Sciatic nerve (tissue), 2 donors: ENCODE data around the gene MYO19. TPM values are rescaled to one million over a fixed set of nuclear protein-coding genes. Genes with fewer than 3 reads are reported as not detected.
"Not testable (repeated sequence)": the region's sequence is repeated elsewhere in the genome, so short reads cannot be mapped to it uniquely, and the experiment has no call there.

ENCODE experiments used
- ATAC-seq: fragments of 200-7000 bp; cut with Tn5 transposase; one replicate; pipeline ENCODE4 v1.9.1; 2020; ENCODE audit warnings: mild to moderate bottlenecking, moderate library complexity
- DNase-seq: peaks from one replicate; pipeline ENCODE4 v3.0.0-alpha.2; 2020; ENCODE audit warnings: low spot score
- intact Hi-C: fragments of 100-400 bp; cut with DNase I; formaldehyde crosslinking; loops from one replicate; pipeline ENCODE4 v1.14.2; 2022
- total RNA-seq: library from RNA; stranded (reverse); fragmentation: NEBNext Ultra II Directional; extraction: Animal tissue kit (Norgen Biotek cat#: 25700); gene quantifications from one replicate; pipeline ENCODE4 v1.2.1, GENCODE V29; 2021
- donor health status: DM: no; HTN: no; CAD: no.
- donor health status: DM: no; HTN: no; CAD: no.

MYO19 gene
- total RNA-seq, 1 donor from 2014 or later, result 46.5 TPM

- intact Hi-C loops, result no loop called here
- DNase-seq, result no peak
- ATAC-seq, result no peak
Measured at GRCh38 chr17:36475346-36475970, 59.2 kb downstream of the MYO19 start.

- DNase-seq (no peak), ATAC-seq (no peak)
- intact Hi-C loops, result no loop called here
Measured at GRCh38 chr17:36474571-36474970, 60.1 kb downstream of the MYO19 start.

- ATAC-seq, result no peak
- no peak for DNase-seq
- intact Hi-C loops, result no loop called here
Measured at GRCh38 chr17:36470499-36470898, 64.2 kb downstream of the MYO19 start.

- ATAC-seq, result no peak
- intact Hi-C loops, result no loop called here
- DNase-seq, result no peak
Measured at GRCh38 chr17:36469733-36470132, 64.9 kb downstream of the MYO19 start.

- intact Hi-C loops, result no loop called here
- DNase-seq, result no peak
- no peak for ATAC-seq
Measured at GRCh38 chr17:36468903-36469635, 65.6 kb downstream of the MYO19 start.

GRCh38 chr17:36464765-36465088, 69.9 kb downstream of the MYO19 start:
- ATAC-seq (no peak), DNase-seq (no peak)
- intact Hi-C loops, result no loop called here

- ATAC-seq (peak; percentile 63), DNase-seq (no peak)
- intact Hi-C loops, result no loop called here
Measured at GRCh38 chr17:36463916-36464764, 70.5 kb downstream of the MYO19 start.

GRCh38 chr17:36461330-36462110, 73.1 kb downstream of the MYO19 start:
- intact Hi-C loops, result no loop called here
- DNase-seq (no peak), ATAC-seq (no peak)

GRCh38 chr17:36460265-36460937, 74.3 kb downstream of the MYO19 start:
- ATAC-seq (no peak), DNase-seq (no peak)
- intact Hi-C loops, result no loop called here

- intact Hi-C loops, result no loop called here
- no peak for ATAC-seq
- DNase-seq, result no peak
Measured at GRCh38 chr17:36459601-36460000, 75.1 kb downstream of the MYO19 start.

- intact Hi-C loops, result no loop called here
- DNase-seq (no peak), ATAC-seq (no peak)
Measured at GRCh38 chr17:36459045-36459444, 75.6 kb downstream of the MYO19 start.

- ATAC-seq, intact Hi-C loops, DNase-seq: not testable (repeated sequence)
Measured at GRCh38 chr17:36457701-36458100, 77.0 kb downstream of the MYO19 start.

GRCh38 chr17:36452888-36453287, 81.8 kb downstream of the MYO19 start:
- DNase-seq, intact Hi-C loops, ATAC-seq: not testable (repeated sequence)

GRCh38 chr17:36449997-36450396, 84.7 kb downstream of the MYO19 start:
- intact Hi-C loops, DNase-seq, ATAC-seq: not testable (repeated sequence)

Other genes starting within 250 kb of the MYO19 start
- not detected for gene TBC1D3G, start 211.0 kb downstream of the MYO19 start, total RNA-seq
- not detected for gene TBC1D3H, start 146.4 kb downstream of the MYO19 start, total RNA-seq
- 28.6 TPM for gene ZNHIT3, start 48.2 kb downstream of the MYO19 start, total RNA-seq
- 3.2 TPM for gene PIGW, start 119 bp upstream of the MYO19 start, total RNA-seq
- 88.8 TPM for gene GGNBP2, start 10.1 kb upstream of the MYO19 start, total RNA-seq
- gene DHRS11, start 57.0 kb upstream of the MYO19 start, total RNA-seq, result 5.4 TPM
- 5.6 TPM for gene MRM1, start 66.7 kb upstream of the MYO19 start, total RNA-seq